HCT116 (cell line): Measurements from ENCODE around the gene SEPTIN12. TPM values are rescaled to one million over a fixed set of nuclear protein-coding genes. Genes with fewer than 3 reads are reported as not detected.
A peak's percentile ranks its signal among the peaks of the same experiment; 100 is the strongest.

Experiments
- ATAC-seq: fragments of 200-7000 bp; cut with Tn5 transposase; 2 replicates; pipeline ENCODE4 v1.9.1; 2020; ENCODE audit warnings: mild to moderate bottlenecking, moderate library complexity
- BruUV-seq: library from RNA; stranded (reverse); fragments of 400-500 nt; replicated peaks from 2 replicates; lab custom pipeline; 2021; lab: Mats Ljungman, UMichigan
- CTCF ChIA-PET: fragments of 300-600 bp; sonication (Branson Sonifier 250); formaldehyde crosslinking; loops from one replicate; lab custom pipeline; 2021; ENCODE audit warnings: antibody characterized with exemption; lab: Charles Lee
- POLR2A ChIA-PET: fragments of 300-600, 350-600 bp; sonication (Branson Sonifier 250); formaldehyde crosslinking; loops from one replicate; lab custom pipeline; 2021; ENCODE audit warnings: antibody characterized with exemption; lab: Charles Lee
- RAD21 ChIA-PET, 2 experiments: fragments of 300-600 bp; sonication (Branson Sonifier 250); formaldehyde crosslinking; loops; one replicate each; lab custom pipeline; 2023; ENCODE audit warnings: low total read pairs in 2 of 2; ENCODE audit not compliant: uncharacterized antibody in 2 of 2, unreplicated experiment in 2 of 2, low non-redundant PET in 1 of 2; lab: Charles Lee
- DNase-seq: peaks from one replicate; pipeline ENCODE4 v3.0.0-alpha.2; 2010; ENCODE audit warnings: low read depth, low spot score
- H2AFZ ChIP-seq: fragments of 200-600 bp; shearing (Covaris generic), sonication (generic); 2 replicates; pipeline ENCODE4 v1.6.1; 2017; ENCODE audit warnings: low read depth, mixed run types, mixed read lengths, antibody characterized with exemption, low read length; ENCODE audit not compliant: poor library complexity, severe bottlenecking
- H3K27ac ChIP-seq: 2 replicates; pipeline ENCODE4 v1.5.1; 2012; ENCODE audit warnings: low read depth, low read length
- H3K27me3 ChIP-seq: fragments of 200-600 bp; sonication (generic); 2 replicates; pipeline ENCODE4 v1.6.1; 2016; ENCODE audit warnings: mixed run types, low read length, mixed read lengths; ENCODE audit not compliant: insufficient read depth
- H3K36me3 ChIP-seq, 2 experiments: fragments of 200-500 bp in 1 of 2; fragments of 200-600 bp in 1 of 2; sonication (Bioruptor generic) in 1 of 2; sonication (generic) in 1 of 2; 2 replicates each; pipeline versions ENCODE4 v1.5.1 to v1.6.1; 2014 to 2016; ENCODE audit warnings: low read length in 2 of 2, inconsistent platforms in 1 of 2, mixed read lengths in 1 of 2, mixed run types in 1 of 2; ENCODE audit not compliant: insufficient read depth in 2 of 2, control insufficient read depth in 1 of 2
- H3K4me1 ChIP-seq, 2 experiments: fragments of 200-600 bp in 1 of 2; sonication (generic) in 1 of 2; 2 replicates each; pipeline versions ENCODE4 v1.5.1 to v1.6.1; 2012 to 2017; ENCODE audit warnings: low read length in 2 of 2, inconsistent platforms in 1 of 2, mild to moderate bottlenecking in 1 of 2, mixed read lengths in 1 of 2, mixed run types in 1 of 2, moderate library complexity in 1 of 2; ENCODE audit not compliant: insufficient read depth in 2 of 2, control insufficient read depth in 1 of 2
- H3K4me2 ChIP-seq: fragments of 200-600 bp; sonication (generic); 2 replicates; pipeline ENCODE4 v1.6.1; 2017; ENCODE audit warnings: mixed run types, low read length, mixed read lengths
- H3K4me3 ChIP-seq, 2 experiments: fragments of 200-600 bp in 1 of 2; sonication (generic) in 1 of 2; replicated peaks in 1 of 2; 2 replicates each; pipeline ENCODE4 v1.5.1; 2011 to 2016; ENCODE audit warnings: low read length in 2 of 2, control low read depth in 1 of 2, low read depth in 1 of 2, mild to moderate bottlenecking in 1 of 2, mixed read lengths in 1 of 2, mixed run types in 1 of 2
- H3K79me2 ChIP-seq: fragments of 200-600 bp; sonication (generic); 2 replicates; pipeline ENCODE4 v1.6.1; 2017; ENCODE audit warnings: mild to moderate bottlenecking, mixed run types, low read length, moderate library complexity, mixed read lengths; ENCODE audit not compliant: insufficient read depth
- H3K9ac ChIP-seq: fragments of 200-600 bp; sonication (generic); 2 replicates; pipeline ENCODE4 v1.6.1; 2016; ENCODE audit warnings: low read length, mixed read lengths
- H3K9me2 ChIP-seq: fragments of 200-600 bp; sonication (generic), shearing (Covaris generic); 2 replicates; pipeline ENCODE4 v1.6.1; 2017; ENCODE audit warnings: mixed run types, mild to moderate bottlenecking, moderate library complexity; ENCODE audit not compliant: insufficient read depth
- H3K9me3 ChIP-seq, 2 experiments: fragments of 200-500 bp in 1 of 2; fragments of 200-600 bp in 1 of 2; sonication (Bioruptor generic) in 1 of 2; sonication (generic) in 1 of 2; 2 replicates each; pipeline ENCODE4 v1.6.1; 2014 to 2017; ENCODE audit warnings: low read length in 2 of 2, mixed read lengths in 2 of 2, inconsistent platforms in 1 of 2, low read depth in 1 of 2, mild to moderate bottlenecking in 1 of 2, mixed run types in 1 of 2, moderate library complexity in 1 of 2; ENCODE audit not compliant: control insufficient read depth in 1 of 2, insufficient read depth in 1 of 2
- H4K20me1 ChIP-seq: fragments of 200-600 bp; sonication (generic), shearing (Covaris generic); 2 replicates; pipeline ENCODE4 v1.6.1; 2017; ENCODE audit warnings: mixed run types, mild to moderate bottlenecking, moderate library complexity; ENCODE audit not compliant: insufficient read depth
- EGR1 ChIP-seq: IDR thresholded peaks from 2 replicates; pipeline ENCODE4 v1.6.1; 2012; ENCODE audit warnings: low read depth
- ELF1 ChIP-seq: IDR thresholded peaks from 2 replicates; pipeline ENCODE4 v1.6.1; 2012; ENCODE audit warnings: low read depth, borderline replicate concordance
- EZH2 ChIP-seq: fragments of 200-600 bp; sonication (generic); IDR thresholded peaks from 2 replicates; pipeline ENCODE4 v1.6.1; 2017; ENCODE audit warnings: antibody characterized with exemption, mixed run types
- EZH2phosphoT487 ChIP-seq: fragments of 200-600 bp; IDR thresholded peaks from 2 replicates; pipeline ENCODE4 v1.6.1; 2018; ENCODE audit warnings: antibody characterized with exemption, borderline replicate concordance
- MAX ChIP-seq: IDR thresholded peaks from 2 replicates; pipeline ENCODE4 v1.6.1; 2012
- POLR2A ChIP-seq: IDR thresholded peaks from 2 replicates; pipeline ENCODE4 v1.7.0; 2011; ENCODE audit warnings: borderline replicate concordance; ENCODE audit not compliant: insufficient read depth, insufficient read length; ENCODE audit errors: extremely low read depth
- POLR2AphosphoS5 ChIP-seq: IDR thresholded peaks from 2 replicates; pipeline ENCODE4 v1.6.1; 2011; ENCODE audit warnings: mild to moderate bottlenecking, low read depth, low read length, moderate library complexity
- RAD21 ChIP-seq: IDR thresholded peaks from 2 replicates; pipeline ENCODE4 v1.6.1; 2012; ENCODE audit warnings: low read depth, mild to moderate bottlenecking
- SIN3A ChIP-seq: IDR thresholded peaks from 2 replicates; pipeline ENCODE4 v1.6.1; 2012; ENCODE audit warnings: low read depth
- SP1 ChIP-seq: IDR thresholded peaks from 2 replicates; pipeline ENCODE4 v1.6.1; 2012; ENCODE audit warnings: low read depth
- TCF7L2 ChIP-seq: IDR thresholded peaks from 2 replicates; pipeline ENCODE4 v1.7.0; 2011; ENCODE audit warnings: borderline replicate concordance, inconsistent platforms; ENCODE audit not compliant: insufficient read depth, insufficient read length; ENCODE audit errors: extremely low read depth
- ZBTB33 ChIP-seq: IDR thresholded peaks from 2 replicates; pipeline ENCODE4 v1.6.1; 2011; ENCODE audit warnings: mild to moderate bottlenecking, low read length, moderate library complexity; ENCODE audit not compliant: insufficient replicate concordance; ENCODE audit errors: extremely low read depth
- ZFX ChIP-seq: fragments of 450-650 bp; IDR thresholded peaks from 2 replicates; pipeline ENCODE4 v1.6.1; 2017
- ZNF274 ChIP-seq: fragments of 200-500 bp; sonication (Bioruptor generic); IDR thresholded peaks from 2 replicates; pipeline ENCODE4 v1.6.1; 2014; ENCODE audit warnings: mild to moderate bottlenecking, low read depth, low read length, inconsistent platforms
- intact Hi-C: fragments of 100-400 bp; cut with micrococcal nuclease; formaldehyde crosslinking; loops from 2 replicates; pipeline ENCODE4 v1.10.0; 2022
- total RNA-seq: library from RNA; stranded (reverse); gene quantifications from one replicate; pipeline ENCODE4 v1.2.1, GENCODE V29; 2021; ENCODE audit not compliant: unreplicated experiment
- TF ChIP-seq, protein P1 (sequence below): IDR thresholded peaks from 2 replicates; pipeline ENCODE4 v1.6.1; 2012
- TF ChIP-seq, protein P2 (sequence below), 3 experiments: fragments of 200-600 bp in 1 of 3; sonication (generic) in 1 of 3; IDR thresholded peaks in 2 of 3; conservative IDR thresholded peaks in 1 of 3; 2 replicates each; pipeline ENCODE4 v1.5.1; 2012 to 2017; ENCODE audit warnings: low read depth in 2 of 3, low read length in 2 of 3, antibody characterized with exemption in 1 of 3, borderline replicate concordance in 1 of 3, control low read depth in 1 of 3, mild to moderate bottlenecking in 1 of 3, mixed read lengths in 1 of 3, mixed run types in 1 of 3, moderate library complexity in 1 of 3; ENCODE audit not compliant: insufficient read depth in 1 of 3
- TF ChIP-seq, protein P3 (sequence below): IDR thresholded peaks from 2 replicates; pipeline ENCODE4 v1.6.1; 2012; ENCODE audit warnings: low read depth

SEPTIN12 gene
- total RNA-seq, 1 experiment from 2014 or later, result not detected

DNA sequence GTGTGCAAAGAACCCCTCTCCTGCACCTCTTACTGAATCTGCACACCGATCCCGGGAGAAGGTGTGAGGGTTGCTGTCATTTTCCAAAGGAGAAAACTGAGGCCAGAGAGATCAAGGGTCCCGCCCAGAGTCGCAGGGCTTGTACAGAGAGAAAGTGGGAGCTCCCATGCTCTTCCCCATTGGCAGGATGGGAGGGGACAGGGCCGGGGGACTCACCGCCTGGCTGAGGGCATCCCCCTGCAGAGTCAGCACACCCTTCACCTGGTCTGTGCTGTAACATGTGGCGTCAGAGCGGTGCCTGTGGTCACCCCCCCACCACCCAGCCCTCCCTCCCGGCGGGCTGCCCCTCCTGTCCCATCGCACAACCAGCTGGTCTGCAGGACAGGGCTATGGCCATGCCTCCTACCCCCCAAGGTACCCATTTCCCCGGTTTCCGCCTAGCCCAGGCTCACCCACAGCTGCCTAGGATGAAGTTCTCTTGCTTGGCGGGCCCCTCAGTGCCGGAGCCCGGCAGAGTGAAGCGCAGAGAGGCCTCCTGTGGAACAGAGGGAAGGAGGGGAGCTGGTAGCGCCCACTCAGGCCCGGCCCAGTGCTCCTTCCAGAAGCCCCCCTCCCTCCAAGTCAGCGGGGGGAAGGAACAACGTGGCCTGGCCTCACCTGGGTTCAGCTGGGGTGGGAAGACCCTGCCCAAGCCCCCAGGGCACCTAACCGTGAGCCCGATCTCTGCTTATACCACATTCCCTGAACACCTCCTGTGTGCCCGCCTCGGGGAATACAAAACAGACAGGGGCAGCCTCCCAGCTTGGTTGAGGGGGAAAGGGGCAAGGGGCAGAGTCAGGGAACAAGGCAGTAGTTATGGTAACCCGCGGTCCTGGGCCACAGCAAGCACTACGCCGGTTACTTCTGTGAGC, 13.2 kb upstream of the SEPTIN12 start:
- DNase-seq, result no peak
- Histone ChIP-seq H3K27me3 (no peaks in the 10 kb centered on the region), H3K9me3 (no peaks in the 10 kb centered on the region), H3K9ac (peak overlapping the region; percentile 76), H4K20me1 (no peaks in the 10 kb centered on the region), H3K4me1 (peaks cover 13 to 20% of the 10 kb centered on the region in 2 experiments), H3K36me3 (peaks cover 3 to 6% of the 10 kb centered on the region in 2 experiments; a peak in 2 of 4 replicates), H2AFZ (no peak overlapping the region), H3K79me2 (no peaks in the 10 kb centered on the region), H3K27ac (peak overlapping the region; percentile 89), H3K4me3 (peak overlapping the region; percentile 60 to 62), H3K4me2 (peak overlapping the region; percentile 97), H3K9me2 (no peaks in the 10 kb centered on the region)
- POLR2A ChIA-PET, result interaction anchor here (1.5 kb wide), 1 partner anchor 67 kb away, joined by 5 read pairs; the partner anchor contains the start of genes ANKS3 and DNAAF8
- no TSS peak for BruUV-seq
- ATAC-seq, result no peak
- CTCF ChIA-PET, result no interaction called here
- intact Hi-C loops, result no loop called here
- RAD21 ChIA-PET, result no interaction called here
- TF ChIP-seq ZNF274 (no peak), EZH2phosphoT487 (no peak), SP1 (no peak), RAD21 (no peak), ZFX (no peak), POLR2A (no peak), ZBTB33 (no peak), ELF1 (no peak), TCF7L2 (no peak), POLR2AphosphoS5 (no peak), EZH2 (no peak), MAX (no peak), EGR1 (no peak), SIN3A (no peak)
- TF ChIP-seq, protein P1, sequence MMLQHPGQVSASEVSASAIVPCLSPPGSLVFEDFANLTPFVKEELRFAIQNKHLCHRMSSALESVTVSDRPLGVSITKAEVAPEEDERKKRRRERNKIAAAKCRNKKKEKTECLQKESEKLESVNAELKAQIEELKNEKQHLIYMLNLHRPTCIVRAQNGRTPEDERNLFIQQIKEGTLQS, result no peak
- TF ChIP-seq, protein P2, sequence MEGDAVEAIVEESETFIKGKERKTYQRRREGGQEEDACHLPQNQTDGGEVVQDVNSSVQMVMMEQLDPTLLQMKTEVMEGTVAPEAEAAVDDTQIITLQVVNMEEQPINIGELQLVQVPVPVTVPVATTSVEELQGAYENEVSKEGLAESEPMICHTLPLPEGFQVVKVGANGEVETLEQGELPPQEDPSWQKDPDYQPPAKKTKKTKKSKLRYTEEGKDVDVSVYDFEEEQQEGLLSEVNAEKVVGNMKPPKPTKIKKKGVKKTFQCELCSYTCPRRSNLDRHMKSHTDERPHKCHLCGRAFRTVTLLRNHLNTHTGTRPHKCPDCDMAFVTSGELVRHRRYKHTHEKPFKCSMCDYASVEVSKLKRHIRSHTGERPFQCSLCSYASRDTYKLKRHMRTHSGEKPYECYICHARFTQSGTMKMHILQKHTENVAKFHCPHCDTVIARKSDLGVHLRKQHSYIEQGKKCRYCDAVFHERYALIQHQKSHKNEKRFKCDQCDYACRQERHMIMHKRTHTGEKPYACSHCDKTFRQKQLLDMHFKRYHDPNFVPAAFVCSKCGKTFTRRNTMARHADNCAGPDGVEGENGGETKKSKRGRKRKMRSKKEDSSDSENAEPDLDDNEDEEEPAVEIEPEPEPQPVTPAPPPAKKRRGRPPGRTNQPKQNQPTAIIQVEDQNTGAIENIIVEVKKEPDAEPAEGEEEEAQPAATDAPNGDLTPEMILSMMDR (IDR thresholded peaks at IDR 0.05 in 2 of 3, conservative IDR thresholded peaks at IDR 0.05 in 1 of 3; ENCODE audit: borderline replicate concordance in 1 of 3, insufficient read depth in 1 of 3, low read depth in 2 of 3, low read length in 2 of 3), result no peak
- TF ChIP-seq, protein P3, sequence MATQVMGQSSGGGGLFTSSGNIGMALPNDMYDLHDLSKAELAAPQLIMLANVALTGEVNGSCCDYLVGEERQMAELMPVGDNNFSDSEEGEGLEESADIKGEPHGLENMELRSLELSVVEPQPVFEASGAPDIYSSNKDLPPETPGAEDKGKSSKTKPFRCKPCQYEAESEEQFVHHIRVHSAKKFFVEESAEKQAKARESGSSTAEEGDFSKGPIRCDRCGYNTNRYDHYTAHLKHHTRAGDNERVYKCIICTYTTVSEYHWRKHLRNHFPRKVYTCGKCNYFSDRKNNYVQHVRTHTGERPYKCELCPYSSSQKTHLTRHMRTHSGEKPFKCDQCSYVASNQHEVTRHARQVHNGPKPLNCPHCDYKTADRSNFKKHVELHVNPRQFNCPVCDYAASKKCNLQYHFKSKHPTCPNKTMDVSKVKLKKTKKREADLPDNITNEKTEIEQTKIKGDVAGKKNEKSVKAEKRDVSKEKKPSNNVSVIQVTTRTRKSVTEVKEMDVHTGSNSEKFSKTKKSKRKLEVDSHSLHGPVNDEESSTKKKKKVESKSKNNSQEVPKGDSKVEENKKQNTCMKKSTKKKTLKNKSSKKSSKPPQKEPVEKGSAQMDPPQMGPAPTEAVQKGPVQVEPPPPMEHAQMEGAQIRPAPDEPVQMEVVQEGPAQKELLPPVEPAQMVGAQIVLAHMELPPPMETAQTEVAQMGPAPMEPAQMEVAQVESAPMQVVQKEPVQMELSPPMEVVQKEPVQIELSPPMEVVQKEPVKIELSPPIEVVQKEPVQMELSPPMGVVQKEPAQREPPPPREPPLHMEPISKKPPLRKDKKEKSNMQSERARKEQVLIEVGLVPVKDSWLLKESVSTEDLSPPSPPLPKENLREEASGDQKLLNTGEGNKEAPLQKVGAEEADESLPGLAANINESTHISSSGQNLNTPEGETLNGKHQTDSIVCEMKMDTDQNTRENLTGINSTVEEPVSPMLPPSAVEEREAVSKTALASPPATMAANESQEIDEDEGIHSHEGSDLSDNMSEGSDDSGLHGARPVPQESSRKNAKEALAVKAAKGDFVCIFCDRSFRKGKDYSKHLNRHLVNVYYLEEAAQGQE, result no peak
